NCI-H69 (cell line): ENCODE data around the gene SPATA45.
A peak's percentile ranks its signal among the peaks of the same experiment; 100 is the strongest.
"Not testable (repeated sequence)": the region's sequence is repeated elsewhere in the genome, so short reads cannot be mapped to it uniquely, and the experiment has no call there.

Source experiments
- DNase-seq: peaks from one replicate; lab custom pipeline; 2025; lab: John Stamatoyannopoulos, UW

Gene SPATA45

DNA sequence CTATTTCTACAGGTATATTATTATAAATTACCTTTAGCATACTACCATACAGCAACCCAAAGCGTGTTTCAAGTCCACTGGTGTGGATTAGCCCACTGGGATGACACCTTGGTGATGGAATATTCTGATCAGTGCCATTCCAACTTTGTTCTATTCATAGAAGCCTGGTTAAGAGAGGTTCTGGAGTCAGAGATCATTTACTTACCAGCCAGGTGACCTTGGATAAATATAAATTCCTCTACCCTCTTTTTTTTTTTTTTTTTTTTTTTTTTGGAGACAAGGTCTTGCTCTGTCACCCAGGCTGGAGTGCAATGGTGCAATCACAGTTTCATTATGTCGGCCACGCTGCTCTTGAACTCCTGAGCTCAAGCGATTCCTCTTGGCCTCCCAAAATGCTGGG lies at the start of gene SPATA45:
Gene SPATA45 (minus strand): TSS at position 101 of the 400 bp plus-strand sequence. CDS start 11,500 bp downstream, outside the sequence.
- DNase-seq = no peak

DNA sequence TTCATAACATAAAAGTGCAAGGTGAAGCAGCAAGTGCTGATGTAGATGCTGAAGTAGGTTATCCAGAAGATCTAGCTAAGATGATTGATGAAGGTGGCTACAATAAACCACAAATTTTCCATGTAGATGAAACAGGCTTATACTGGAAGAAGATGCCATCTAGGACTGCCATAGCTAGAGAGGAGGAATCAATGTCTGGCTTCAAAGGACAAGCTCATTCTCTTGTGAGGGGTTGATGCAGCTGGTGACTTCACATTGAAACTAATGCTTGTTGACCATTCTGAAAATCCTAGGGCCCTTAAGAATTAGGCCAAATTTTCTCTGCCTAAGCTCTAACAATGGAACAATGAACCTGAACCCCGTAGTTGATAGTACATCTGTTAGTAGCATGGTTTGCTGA lies 44.7 kb upstream of the SPATA45 start:
- no peak for DNase-seq

DNA sequence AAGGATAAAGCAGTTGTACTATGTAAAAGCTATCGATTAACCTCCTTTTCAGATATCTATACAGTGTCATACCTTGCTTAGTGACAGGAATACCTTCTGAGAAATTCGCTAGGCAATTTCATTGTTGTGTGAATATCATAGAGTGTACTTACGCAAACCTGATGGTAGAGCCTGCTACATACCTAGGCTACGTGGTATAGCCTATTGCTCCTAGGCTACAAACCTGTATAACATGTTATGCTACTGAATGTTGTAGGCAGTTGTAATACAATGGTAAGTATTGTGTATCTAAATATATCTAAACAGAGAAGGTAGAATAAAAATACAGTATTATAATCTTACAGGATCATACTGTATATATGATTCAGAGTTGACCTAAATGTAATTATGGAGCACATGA lies 37.1 kb upstream of the SPATA45 start:
- DNase-seq = no peak

DNA sequence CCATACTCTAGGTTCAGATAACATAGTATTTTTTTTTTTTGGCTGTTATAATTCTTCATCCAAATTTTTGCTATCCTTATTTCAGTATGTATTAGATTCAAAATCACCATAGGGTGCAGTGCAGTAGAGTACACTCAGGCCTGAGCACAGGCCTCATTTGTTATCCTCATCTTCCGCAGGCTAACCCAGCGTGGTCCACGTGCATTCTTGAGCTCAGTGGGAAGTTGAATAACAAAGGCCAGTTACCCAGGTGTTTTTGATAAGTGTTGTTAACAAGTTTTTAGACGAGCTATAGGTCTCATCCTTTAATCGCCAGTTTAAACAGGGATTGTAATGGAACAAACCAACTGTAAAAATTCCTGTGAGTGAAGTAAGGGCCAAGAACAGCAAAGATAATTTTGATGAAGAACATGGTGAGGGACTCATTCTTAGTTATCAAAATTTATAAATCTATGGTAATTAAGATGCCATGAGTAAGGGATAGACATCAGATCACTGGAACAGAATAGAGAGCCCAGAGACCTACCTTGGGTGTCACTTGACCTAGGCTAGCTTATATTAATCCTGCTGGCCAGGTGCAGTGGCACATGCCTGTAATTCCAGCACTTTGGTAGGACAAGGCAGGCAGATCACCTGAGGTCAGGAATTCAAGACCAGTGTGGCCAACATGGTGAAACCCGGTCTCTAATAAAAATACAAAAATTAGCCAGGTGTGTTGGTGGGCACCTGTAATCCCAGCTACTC lies 32.7 kb upstream of the SPATA45 start:
- DNase-seq = no peak

DNA sequence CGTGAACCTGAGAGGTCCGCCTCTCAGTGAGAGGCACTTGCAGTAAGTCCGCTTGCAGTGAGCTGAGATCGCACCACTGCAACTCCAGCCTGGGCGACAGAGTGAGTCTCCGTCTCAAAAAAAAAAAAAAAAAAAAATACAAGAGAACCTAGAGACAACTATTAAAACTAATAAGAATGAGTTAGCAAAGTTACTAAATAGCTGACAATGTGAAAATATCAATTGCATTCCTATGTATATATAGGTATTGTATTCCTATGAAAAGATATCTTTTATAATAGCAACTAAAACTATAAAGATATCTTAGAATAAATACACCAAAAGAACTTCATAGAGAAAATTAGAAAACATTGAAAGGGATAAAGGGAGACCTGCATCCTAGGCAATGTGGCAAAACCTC lies 31.0 kb upstream of the SPATA45 start:
- DNase-seq = no peak

DNA sequence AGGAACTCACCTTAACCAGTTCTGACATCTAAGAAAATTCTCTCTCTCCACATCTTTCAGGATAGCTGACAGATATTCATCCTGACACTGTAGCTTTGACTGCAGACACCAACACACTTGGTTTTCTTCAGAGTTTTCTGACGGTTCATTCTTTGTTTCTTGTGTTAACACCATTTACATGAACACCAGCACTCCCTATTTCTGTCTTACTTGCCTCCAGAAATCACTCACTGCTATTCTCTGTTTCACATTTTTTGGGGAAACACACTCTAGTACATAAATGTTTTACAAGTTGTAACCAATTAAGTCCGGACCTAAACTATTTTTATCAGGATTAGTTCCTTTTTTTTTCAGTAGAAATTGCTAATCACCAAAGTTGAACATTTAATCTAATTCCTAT lies 26.1 kb upstream of the SPATA45 start:
- no peak for DNase-seq

DNA sequence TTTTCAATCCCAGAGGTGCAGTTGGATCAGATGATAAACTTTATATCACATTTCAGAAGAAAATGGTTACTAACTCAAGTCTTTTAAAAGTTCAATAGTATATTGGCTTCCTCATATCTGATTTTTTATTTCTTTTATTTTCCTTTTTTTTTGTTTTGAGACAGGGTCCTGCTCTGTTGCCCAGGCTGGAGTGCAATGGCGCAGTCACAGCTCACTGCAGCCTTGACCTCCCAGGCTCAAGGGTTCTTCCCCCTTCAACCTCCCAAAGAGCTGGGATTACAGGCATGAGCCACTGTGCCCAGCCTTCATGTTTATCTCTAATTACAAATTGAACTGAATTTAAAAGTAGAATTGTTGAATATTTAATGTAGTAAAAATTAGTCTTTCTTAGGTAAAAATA lies 24.5 kb upstream of the SPATA45 start:
- DNase-seq = no peak

DNA sequence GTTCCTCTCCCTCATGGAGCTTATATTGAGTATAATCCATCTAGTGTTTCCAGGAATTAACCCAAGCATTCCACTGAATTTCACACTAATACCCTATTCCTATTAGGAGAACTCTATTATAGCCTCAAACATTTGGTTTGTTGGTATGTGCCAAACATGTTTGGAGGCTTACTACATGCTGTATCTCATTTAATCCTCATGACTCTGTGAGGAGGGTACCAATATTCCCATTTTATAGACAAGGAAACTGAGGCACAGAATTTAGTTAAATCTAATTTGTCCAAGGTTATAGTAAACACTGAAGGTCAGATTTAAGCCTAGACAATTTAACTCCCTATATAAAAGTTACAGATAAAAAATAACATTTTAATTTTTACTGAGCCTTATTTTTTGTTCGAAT lies 19.7 kb upstream of the SPATA45 start:
- no peak for DNase-seq

DNA sequence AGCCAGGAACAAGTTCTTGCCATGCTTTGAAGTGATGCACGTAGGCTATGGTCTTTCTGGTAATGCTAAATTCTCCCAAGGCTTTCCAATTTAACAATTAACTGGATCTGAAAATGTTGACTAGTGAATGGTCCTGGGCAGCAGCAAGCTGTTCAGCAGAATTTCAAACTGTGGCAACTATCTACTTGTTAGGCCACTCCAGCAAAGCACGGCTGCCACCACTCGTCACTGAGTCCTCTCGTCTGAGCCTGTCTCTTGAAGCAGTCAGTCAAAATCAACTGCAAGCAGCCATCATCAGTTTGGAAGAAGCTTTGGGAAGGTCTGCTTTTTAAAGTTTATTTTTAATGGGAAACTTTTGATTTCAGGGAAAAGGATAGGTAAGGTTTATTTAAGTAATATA lies 16.8 kb upstream of the SPATA45 start:
- DNase-seq = no peak

DNA sequence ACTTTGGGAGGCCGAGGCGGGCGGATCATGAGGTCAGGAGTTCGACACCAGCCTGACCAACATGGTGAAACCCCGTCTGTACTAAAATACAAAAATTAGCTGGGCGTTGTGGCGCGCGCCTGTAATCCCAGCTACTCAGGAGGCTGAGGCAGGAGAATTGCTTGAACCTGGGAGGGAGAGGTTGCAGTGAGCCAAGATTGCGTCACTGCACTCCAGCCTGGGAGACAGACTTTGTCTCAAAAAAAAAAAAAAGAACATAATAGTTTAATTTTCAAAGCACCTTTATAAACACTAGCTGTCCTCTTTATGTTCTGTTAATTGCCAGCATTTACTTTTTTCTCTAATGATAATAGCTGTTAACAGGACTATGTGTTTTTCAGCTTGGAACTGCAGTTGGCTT lies 15.9 kb upstream of the SPATA45 start:
- DNase-seq = not testable (repeated sequence)

DNA sequence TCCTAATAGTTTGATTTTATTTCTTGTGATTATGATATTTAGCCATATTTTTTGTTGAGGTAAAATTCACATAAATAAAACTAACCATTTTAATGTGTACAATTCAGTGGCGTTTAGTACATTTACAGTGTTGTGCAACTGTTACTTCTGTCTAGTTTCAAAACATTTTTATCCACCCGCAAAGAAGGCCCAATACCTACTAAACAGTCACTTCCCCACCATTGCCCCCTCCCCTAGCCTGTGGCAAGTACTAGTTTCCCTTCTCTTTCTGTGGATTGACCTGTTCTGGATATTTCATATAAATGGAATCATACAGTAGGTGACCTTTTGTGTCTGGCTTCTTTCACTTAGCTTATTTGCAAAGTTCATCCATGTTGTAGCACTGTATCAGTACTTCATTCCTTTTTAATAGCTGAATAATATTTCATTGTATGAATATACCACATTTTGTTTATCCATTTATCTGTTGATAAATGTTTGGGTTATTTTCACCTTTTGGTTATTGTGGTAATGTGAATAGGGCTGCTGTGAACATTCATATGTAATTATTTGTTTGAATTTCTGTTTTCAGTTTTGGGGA lies 14.8 kb upstream of the SPATA45 start:
- DNase-seq = no peak

DNA sequence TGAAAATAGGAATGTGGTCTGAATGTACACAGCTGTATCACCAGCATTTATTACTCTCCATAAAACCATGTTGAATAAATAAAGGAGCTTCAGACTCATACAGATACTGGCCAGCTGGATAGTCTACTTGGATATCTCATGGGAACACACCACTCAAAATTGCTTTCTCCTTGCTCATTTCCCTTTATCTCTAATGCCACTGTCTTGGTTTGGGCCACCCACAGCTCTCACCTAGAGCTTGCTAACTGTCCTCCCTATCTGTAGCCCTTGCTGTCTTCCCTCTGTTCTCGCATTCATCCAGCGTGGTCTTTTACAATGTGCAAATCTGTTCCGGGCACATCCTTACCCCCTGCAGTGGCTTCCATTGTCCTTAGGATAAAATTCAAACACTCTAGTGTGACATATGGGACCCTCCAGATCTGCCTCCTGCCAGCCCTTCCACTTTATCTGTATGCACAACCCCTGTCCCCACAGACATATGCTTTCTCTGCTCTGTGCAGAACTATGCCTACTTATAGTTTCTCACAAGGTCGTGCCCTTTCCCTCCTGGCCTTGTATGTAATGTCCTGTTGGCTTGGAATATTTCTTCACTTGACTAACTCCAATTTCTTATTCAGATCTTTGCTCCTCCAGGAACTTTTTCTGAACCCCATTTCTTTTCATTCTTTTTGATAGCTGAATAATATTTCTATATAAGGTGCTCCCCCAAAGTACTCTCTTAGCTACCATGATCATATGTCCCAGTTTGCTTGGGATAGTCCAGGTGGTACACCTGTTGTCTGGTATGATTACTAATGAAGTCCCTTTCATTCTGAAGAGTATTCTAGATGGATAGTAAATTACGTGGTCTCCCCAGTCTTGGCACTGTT lies 13.5 kb upstream of the SPATA45 start:
- DNase-seq = peak; percentile 81

DNA sequence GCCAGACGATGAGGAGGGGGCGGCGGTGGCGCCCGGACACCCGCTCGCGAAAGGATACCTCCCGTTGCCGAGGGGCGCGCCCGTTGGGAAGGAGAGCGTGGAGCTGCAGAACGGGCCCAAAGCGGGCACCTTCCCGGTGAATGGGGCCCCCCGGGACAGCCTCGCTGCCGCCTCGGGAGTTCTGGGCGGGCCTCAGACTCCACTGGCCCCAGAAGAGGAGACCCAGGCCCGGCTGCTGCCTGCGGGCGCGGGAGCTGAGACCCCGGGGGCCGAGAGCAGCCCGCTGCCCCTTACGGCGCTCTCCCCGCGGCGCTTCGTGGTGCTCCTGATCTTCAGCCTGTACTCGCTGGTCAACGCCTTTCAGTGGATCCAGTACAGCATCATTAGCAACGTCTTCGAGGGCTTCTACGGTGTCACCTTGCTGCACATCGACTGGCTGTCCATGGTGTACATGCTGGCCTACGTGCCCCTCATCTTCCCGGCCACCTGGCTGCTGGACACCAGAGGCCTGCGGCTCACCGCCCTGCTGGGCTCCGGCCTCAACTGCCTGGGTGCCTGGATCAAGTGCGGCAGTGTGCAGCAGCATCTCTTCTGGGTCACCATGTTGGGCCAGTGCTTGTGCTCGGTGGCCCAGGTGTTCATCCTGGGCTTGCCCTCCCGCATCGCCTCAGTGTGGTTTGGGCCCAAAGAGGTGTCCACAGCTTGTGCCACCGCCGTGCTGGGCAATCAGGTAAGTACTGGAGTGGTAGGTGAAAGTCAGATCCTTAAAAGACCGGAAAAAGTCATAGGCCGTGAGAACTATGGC lies 11.2 kb upstream of the SPATA45 start:
- DNase-seq = peak; percentile 76

DNA sequence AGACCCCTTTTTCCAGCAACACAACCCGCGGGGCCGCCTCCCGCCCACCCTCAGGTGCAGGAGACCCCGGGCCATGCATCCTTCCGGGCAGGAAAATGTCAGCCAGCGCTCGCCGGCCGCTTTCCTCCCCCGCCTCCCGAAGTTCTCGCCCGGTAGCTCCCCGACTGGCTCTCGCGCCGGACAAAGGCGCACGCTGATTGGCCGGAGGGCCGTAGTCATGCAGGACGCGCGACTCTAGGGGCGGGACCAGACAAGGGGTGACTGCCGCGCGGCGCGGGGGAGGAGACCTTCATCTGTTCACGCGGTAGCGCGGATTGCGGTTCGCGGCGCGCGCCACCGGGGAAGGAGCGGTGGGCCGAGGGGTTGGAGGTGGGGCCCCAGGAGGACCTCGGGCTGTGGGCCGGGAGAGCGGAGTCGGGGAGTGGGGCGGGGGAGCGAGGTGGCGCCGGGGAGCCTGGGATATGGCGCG lies 10.6 kb upstream of the SPATA45 start, which contains the start of gene FLVCR1:
Gene FLVCR1 (plus strand): TSS at position 284 of the 469 bp plus-strand sequence. CDS start 178 bp downstream, at position 462.
- DNase-seq = peak; percentile 99

DNA sequence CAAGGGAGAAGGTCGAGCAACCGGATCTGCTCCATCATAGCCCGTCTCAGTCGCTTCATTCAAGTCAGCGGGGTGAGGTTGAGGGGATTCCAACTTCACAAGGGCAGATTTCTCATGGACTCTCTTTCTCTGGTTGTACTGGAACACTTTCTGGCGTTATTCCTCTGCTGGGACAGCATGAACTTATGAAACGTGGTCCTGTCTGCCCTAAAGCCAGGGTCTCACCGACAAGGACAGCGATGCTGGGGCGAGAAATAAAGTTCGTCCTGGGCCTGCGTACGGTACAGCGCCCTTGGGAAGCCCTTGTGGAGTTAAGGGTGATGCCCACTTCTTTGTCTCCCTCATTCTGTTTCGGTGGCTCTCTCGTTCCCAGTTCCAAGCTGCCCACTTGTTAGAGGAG lies 9.3 kb upstream of the SPATA45 start:
- no peak for DNase-seq

DNA sequence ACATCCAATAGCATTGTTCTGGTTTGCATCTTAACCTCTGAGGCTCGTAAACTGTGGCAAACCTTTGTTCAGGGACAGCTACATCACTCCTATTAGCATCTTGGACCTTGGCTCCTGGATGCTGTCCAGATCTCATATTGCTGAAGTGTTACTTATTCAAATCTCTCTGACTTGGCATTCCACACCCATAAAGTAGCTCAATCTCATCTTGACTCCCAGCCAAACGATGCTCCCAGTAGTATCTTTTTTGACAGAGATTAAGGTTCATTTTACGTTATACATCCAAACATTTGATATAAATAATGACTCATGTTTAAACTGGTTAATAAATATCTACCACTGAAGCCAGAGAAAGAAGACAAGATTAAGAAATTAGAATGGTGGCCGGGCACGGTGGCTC lies 6.2 kb upstream of the SPATA45 start:
- no peak for DNase-seq

DNA sequence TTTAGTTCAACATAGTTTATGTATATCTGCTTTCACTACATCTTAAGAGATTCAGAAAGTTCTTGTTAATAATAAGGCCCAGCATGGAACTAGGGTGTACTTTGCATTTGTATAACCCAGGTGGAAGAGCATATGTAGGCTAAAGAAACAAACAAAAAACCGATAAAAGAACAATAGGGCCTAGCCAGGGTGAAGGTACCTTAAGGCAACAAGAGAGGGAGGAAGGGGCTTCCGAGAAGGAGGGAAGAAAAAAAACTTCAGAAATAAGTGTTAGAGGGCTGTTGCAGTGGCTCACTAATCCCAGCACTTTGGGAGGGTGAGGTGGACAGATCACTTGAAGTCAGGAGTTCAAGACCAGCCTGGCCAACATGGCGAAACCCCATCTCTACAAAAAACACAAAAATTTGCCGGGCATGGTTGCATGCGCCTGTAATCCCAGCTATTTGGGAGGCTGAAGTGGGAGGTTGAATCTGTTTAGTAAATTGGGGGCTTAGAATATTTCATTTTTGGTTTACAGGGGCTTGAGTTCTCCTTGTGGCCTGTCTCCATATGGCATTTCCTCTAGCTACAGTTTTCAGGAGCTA lies 4.7 kb upstream of the SPATA45 start:
- no peak for DNase-seq

DNA sequence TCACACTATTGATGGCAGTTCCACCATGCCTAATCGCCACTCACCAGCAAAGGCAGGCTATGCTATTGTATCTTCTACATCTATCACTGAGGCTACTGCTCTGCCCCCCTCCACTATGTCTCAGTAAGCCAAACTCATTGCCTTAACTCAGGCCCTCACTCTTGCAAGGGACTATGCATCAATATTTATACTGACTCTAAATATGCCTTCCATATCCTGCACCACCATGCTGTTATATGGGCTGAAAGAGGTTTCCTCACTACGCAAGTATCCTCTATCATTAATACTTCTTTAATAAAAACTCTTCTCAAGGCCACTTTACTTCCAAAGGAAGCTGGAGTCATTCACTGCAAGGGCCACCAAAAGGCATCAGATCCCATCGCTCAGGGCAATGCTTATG lies 2.9 kb downstream of the SPATA45 start:
- DNase-seq = not testable (repeated sequence)

DNA sequence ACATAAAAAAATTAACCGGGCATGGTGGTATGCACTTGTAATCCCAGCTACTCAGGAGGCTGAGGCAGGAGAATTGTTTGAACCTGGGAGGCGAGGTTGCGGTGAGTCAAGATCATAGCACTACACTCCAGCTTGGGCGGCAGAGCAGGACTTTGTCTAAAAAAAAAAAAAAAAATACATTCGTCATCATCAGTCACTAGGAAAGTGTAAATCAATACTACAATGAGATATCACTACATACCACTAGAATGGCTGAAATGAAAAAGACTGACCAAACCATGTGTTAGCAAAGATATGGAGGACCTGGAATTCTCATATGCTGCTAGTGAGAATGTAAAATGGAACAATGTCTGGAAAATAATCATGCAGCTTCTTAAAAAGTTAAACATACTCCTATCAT lies 9.3 kb downstream of the SPATA45 start:
- DNase-seq = no peak

DNA sequence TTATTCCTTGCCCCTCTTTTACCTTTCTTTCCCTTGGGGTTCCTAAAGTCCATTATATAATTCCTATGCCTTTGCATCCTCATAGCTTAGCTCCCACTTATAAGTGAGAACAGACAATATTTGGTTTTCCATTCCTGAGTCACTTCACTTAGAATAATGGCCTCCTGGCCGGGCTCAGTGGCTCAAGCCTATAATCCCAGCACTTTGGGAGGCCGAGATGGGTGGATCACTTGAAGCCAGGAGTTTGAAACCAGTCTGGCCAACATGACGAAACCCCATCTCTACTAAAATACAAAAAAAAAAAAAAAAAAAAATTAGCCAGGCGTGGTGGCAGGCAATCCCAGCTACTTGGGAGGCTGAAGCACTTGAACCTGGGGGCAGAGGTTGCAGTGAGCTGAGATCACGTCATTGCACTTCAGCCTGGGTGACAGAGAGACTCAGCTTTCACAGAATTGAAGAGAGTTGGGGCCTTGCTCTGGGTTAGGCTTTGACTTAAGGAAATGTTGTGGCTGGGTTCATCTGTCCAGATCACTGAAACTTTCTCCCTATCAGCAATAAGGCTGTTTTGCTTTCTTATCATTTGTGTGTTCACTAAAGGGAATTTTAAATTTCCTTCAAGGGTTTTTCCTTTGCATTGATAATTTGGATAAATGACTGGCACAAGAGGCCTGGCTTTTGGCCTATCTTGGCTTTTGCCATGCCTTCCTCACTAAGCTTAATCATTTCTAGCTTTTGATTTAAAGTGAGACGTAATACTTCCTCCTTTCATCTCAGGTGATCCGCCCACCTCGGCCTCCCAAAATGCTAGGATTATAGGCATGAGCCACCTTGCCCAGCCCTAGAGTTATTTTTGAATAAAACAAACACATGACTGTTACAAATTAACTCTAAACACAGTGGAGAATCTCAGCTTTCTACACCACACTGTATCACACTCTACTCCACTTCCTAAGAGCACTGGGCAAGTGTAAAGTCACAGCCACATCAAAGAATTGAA lies 13.9 kb downstream of the SPATA45 start:
- not testable (repeated sequence) for DNase-seq
